Chondrocyte (in vitro differentiated cells): ENCODE measurements around the gene LTC4S. TPM values are rescaled to one million over a fixed set of nuclear protein-coding genes. Genes with fewer than 3 reads are reported as not detected.
"Not testable (repeated sequence)": the region's sequence is repeated elsewhere in the genome, so short reads cannot be mapped to it uniquely, and the experiment has no call there.

Experiments
- DNase-seq: peaks from one replicate; pipeline ENCODE4 v3.0.0; 2021; ENCODE audit warnings: mixed read lengths, low spot score
- H3K27ac Mint-ChIP-seq: one replicate; pipeline ENCODE4 v1.8.0; 2021; ENCODE audit warnings: mild to moderate bottlenecking, moderate library complexity, mixed read lengths; ENCODE audit not compliant: unreplicated experiment
- H3K27me3 Mint-ChIP-seq: 2 replicates; pipeline ENCODE4 v1.8.0; 2021; ENCODE audit warnings: low read depth, mixed read lengths
- H3K36me3 Mint-ChIP-seq: 2 replicates; pipeline ENCODE4 v1.8.0; 2021; ENCODE audit warnings: low read depth, mixed read lengths
- H3K4me1 Mint-ChIP-seq: 2 replicates; pipeline ENCODE4 v1.8.0; 2021; ENCODE audit warnings: low read depth, mild to moderate bottlenecking, mixed read lengths
- H3K4me3 Mint-ChIP-seq: one replicate; pipeline ENCODE4 v1.8.0; 2021; ENCODE audit warnings: mild to moderate bottlenecking, moderate library complexity, mixed read lengths; ENCODE audit not compliant: unreplicated experiment
- H3K9me3 Mint-ChIP-seq: 2 replicates; pipeline ENCODE4 v1.8.0; 2021; ENCODE audit warnings: low read depth, mixed read lengths
- total RNA-seq: library from RNA; stranded (reverse); gene quantifications from 3 replicates; pipeline ENCODE4 v1.2.1, GENCODE V29; 2021
- TF ChIP-seq, protein P1 (sequence below): fragments of 200-600 bp; sonication (generic); IDR thresholded peaks from 2 replicates; pipeline ENCODE4 v1.5.0; 2021; ENCODE audit warnings: antibody characterized with exemption, mild to moderate bottlenecking, moderate library complexity

Gene LTC4S
- total RNA-seq, 1 donor from 2014 or later: 1.2 TPM

DNA sequence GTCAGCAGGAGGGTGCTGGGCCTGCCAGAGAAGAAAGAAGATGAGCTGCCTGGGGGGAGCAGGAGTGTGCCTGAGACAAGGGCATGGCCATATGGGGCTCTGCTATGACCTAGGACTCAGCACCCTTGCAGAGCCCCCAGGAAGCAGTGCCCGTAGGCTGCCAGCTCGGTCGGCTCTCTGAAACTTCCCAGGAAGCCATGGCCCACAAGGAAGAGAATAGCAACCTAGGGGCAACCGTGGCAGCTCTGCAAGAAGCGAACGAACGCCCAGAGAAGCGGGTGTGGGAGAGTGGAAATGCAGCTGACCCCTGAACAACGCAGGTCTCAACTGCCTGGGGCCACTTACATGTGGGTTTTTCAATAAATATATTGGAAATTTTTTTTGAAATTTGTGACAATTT, 10.7 kb upstream of the LTC4S start:
- no peaks in the 10 kb centered on the region for H3K9me3 Mint-ChIP-seq

DNA sequence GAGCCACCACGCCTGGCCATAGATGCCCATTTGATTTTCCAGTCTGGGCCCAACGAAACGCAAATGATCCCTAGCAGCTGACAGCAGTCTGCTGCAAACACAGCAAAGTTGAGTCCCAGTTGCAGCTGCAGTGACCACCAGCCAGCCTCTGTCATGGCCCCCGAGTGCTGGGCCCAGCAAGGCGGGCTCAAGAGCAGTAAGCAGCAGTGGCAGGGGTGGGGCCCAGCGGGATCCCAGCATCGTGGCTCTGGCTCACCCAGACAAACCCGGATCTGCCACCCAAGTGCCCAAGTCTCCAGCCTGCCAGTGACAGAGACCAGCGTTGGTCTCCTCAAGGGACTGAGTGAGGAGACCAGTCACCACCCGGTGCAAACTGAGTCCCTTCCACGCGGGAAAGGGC, 6.9 kb upstream of the LTC4S start:
- DNase-seq: no peak
- Mint-ChIP-seq H3K36me3 (no peaks in the 10 kb centered on the region), H3K9me3 (no peaks in the 10 kb centered on the region), H3K4me3 (no peak overlapping the region), H3K4me1 (no peaks in the 10 kb centered on the region), H3K27me3 (no peaks in the 10 kb centered on the region), H3K27ac (no peak overlapping the region)
- TF ChIP-seq, protein P1, sequence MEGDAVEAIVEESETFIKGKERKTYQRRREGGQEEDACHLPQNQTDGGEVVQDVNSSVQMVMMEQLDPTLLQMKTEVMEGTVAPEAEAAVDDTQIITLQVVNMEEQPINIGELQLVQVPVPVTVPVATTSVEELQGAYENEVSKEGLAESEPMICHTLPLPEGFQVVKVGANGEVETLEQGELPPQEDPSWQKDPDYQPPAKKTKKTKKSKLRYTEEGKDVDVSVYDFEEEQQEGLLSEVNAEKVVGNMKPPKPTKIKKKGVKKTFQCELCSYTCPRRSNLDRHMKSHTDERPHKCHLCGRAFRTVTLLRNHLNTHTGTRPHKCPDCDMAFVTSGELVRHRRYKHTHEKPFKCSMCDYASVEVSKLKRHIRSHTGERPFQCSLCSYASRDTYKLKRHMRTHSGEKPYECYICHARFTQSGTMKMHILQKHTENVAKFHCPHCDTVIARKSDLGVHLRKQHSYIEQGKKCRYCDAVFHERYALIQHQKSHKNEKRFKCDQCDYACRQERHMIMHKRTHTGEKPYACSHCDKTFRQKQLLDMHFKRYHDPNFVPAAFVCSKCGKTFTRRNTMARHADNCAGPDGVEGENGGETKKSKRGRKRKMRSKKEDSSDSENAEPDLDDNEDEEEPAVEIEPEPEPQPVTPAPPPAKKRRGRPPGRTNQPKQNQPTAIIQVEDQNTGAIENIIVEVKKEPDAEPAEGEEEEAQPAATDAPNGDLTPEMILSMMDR: no peak

More for the DNA sequence above, 10.7 kb upstream of the LTC4S start:
- peaks cover 12% of the 10 kb centered on the region for H3K36me3 Mint-ChIP-seq
- DNase-seq: no peak
- no peaks in the 10 kb centered on the region for H3K4me1 Mint-ChIP-seq
- H3K27ac Mint-ChIP-seq: no peak overlapping the region
- no peak overlapping the region for H3K4me3 Mint-ChIP-seq
- no peaks in the 10 kb centered on the region for H3K27me3 Mint-ChIP-seq
- TF ChIP-seq, protein P1: no peak

DNA sequence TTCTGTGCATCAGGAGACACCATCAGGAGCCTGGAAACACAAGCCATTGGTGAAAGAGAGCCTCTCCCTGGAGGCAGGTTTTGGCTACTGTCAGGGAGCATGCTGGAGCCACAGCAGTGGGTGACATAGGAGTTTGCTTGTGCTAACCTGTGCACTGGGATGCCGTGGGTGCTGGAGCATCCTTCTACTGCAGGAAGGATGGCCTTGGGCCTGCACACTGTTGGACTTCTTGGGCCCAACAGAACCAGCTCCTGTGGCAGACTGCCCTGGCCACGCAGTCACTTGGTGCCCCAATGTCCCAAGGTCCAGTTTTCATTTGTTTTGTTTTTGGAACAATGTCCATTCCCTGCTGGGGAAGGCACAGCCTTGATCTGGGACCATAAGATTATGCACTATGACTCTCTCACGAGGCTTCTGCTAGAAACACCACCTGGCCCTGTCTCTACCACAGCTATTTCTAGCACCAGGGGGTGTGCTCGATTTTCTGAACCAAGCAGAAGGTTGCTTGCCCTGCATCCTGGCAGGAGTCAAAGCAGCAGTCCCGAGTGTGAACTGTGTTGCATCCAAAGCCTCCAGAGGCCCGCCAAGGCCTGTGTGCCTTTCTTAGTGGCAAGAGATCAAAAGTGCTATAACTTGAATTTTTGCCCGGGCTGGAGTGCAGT, 5.5 kb upstream of the LTC4S start:
- H3K9me3 Mint-ChIP-seq: no peaks in the 10 kb centered on the region
- no peak overlapping the region for H3K27ac Mint-ChIP-seq
- DNase-seq: no peak
- no peaks in the 10 kb centered on the region for H3K36me3 Mint-ChIP-seq
- TF ChIP-seq, protein P1: no peak
- H3K4me1 Mint-ChIP-seq: peaks cover 3% of the 10 kb centered on the region
- no peaks in the 10 kb centered on the region for H3K27me3 Mint-ChIP-seq
- H3K4me3 Mint-ChIP-seq: no peak overlapping the region

DNA sequence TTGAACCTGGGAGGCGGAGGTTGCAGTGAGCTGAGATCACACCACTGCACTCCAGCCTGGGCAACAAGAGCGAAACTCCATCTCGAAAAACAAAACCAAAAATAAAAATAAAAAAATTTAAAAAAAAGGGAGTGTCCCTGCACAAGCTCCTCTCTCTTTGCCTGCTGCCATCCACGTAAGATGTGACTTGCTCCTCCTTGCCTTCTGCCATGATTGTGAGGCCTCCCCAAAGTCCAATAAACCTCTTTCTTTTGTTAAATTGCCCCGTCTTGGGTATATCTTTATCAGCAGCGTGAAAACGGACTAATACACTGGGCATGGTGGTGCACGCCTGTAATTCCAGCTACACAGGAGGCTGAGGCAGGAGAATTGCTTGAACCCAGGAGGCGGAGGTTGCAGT, 4.5 kb upstream of the LTC4S start:
- not testable (repeated sequence) for H3K36me3 Mint-ChIP-seq, H3K9me3 Mint-ChIP-seq, H3K27me3 Mint-ChIP-seq, H3K27ac Mint-ChIP-seq, DNase-seq, H3K4me3 Mint-ChIP-seq
- peaks cover 12% of the 10 kb centered on the region for H3K4me1 Mint-ChIP-seq

DNA sequence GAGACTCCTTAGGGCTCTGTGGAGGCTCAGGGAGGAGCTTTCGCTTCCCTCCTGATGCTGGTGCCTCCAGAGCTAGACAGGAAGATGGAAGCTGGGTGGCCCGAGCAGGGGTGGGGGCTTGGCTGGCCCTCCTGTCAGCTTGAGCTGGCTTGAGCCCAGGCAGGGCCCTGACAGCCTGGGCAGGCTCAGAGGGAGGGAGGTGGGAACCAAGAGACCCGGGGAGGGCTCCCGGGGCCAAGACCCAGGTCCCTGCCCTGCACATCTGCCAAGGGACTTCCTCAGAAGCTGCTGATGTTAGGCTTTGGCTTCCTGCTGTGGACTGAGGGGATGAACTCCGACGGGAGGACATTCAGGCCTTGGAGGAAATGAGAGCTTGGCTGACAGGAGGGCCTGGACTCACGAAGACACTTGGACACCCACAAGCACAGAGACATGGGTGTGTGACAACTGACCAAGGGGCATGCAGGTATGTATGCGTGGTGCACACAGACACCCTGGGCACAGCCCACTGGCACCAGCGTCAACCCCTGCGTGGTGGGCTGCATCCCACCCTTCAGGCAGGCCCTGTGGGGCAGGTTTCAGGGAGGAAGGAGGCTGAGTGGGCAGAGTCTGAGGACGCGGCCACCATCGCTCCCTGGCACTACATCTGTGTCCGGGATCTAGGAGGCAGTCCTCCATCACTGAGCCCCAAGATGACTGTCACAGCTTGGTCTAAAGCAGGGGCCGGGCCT, 1.7 kb upstream of the LTC4S start:
- no peak overlapping the region for H3K27ac Mint-ChIP-seq
- H3K4me3 Mint-ChIP-seq: no peak overlapping the region
- H3K9me3 Mint-ChIP-seq: no peaks in the 10 kb centered on the region
- TF ChIP-seq, protein P1: no peak
- no peak for DNase-seq
- H3K27me3 Mint-ChIP-seq: no peaks in the 10 kb centered on the region
- peaks cover 3% of the 10 kb centered on the region for H3K36me3 Mint-ChIP-seq
- H3K4me1 Mint-ChIP-seq: peaks cover 17% of the 10 kb centered on the region
